Loucy (cell line): ENCODE data around the gene EXD1.

Experiments used
- H2AFZ ChIP-seq: fragments of 200-600 bp; sonication (generic); 2 replicates; pipeline ENCODE4 v1.6.0; 2016; ENCODE audit warnings: antibody characterized with exemption, mild to moderate bottlenecking, low read length, moderate library complexity
- H3F3A ChIP-seq: fragments of 200-600 bp; 2 replicates; pipeline ENCODE4 v1.6.0; 2016; ENCODE audit warnings: antibody characterized with exemption, low read depth, mild to moderate bottlenecking
- H3K27me3 ChIP-seq: fragments of 200-600 bp; sonication (generic); 2 replicates; pipeline ENCODE4 v1.6.1; 2014; ENCODE audit warnings: low read length, mild to moderate bottlenecking; ENCODE audit not compliant: insufficient read depth, poor library complexity, severe bottlenecking
- H3K36me3 ChIP-seq: fragments of 200-600 bp; sonication (generic); 2 replicates; pipeline ENCODE4 v1.6.1; 2016; ENCODE audit warnings: low read length; ENCODE audit not compliant: insufficient read depth
- H3K4me1 ChIP-seq: fragments of 200-600 bp; sonication (generic); 2 replicates; pipeline ENCODE4 v1.5.1; 2014; ENCODE audit warnings: low read length, mild to moderate bottlenecking; ENCODE audit not compliant: insufficient read depth, poor library complexity, severe bottlenecking
- H3K4me2 ChIP-seq: fragments of 200-600 bp; sonication (generic); 2 replicates; pipeline ENCODE4 v1.6.0; 2014; ENCODE audit warnings: antibody characterized with exemption, low read length, low read depth, mild to moderate bottlenecking; ENCODE audit not compliant: poor library complexity, severe bottlenecking
- H3K4me3 ChIP-seq: fragments of 200-600 bp; sonication (generic); 2 replicates; pipeline ENCODE4 v1.5.1; 2014; ENCODE audit warnings: low read length, mild to moderate bottlenecking, mixed read lengths; ENCODE audit not compliant: poor library complexity, severe bottlenecking
- H3K79me2 ChIP-seq: fragments of 200-600 bp; sonication (generic); 2 replicates; pipeline ENCODE4 v1.6.1; 2014; ENCODE audit warnings: low read length; ENCODE audit not compliant: insufficient read depth
- H3K9ac ChIP-seq: fragments of 200-600 bp; sonication (generic); 2 replicates; pipeline ENCODE4 v1.6.0; 2014; ENCODE audit warnings: mild to moderate bottlenecking, low read depth, low read length, moderate library complexity; ENCODE audit not compliant: poor library complexity, severe bottlenecking
- H3K9me2 ChIP-seq: fragments of 200-600 bp; sonication (generic); replicated peaks from 2 replicates; pipeline ENCODE4 v1.6.1; 2016; ENCODE audit warnings: low read depth, low read length, mixed read lengths
- H3K9me3 ChIP-seq: fragments of 200-600 bp; sonication (generic); 2 replicates; pipeline ENCODE4 v1.6.1; 2014; ENCODE audit warnings: mild to moderate bottlenecking, antibody characterized with exemption, low read length, low read depth; ENCODE audit not compliant: insufficient read depth
- H4K20me1 ChIP-seq: fragments of 200-600 bp; sonication (generic); 2 replicates; pipeline ENCODE4 v1.6.0; 2014; ENCODE audit warnings: antibody characterized with exemption, low read length, mild to moderate bottlenecking; ENCODE audit not compliant: insufficient read depth, poor library complexity, severe bottlenecking
- CTCF ChIP-seq: fragments of 200-600 bp; sonication (generic); conservative IDR thresholded peaks from 2 replicates; pipeline ENCODE4 v1.5.1; 2014; ENCODE audit warnings: mild to moderate bottlenecking, antibody characterized with exemption, low read length
- EZH2phosphoT487 ChIP-seq: fragments of 200-600 bp; IDR thresholded peaks from 2 replicates; pipeline ENCODE4 v1.6.1; 2018; ENCODE audit warnings: antibody characterized with exemption, mild to moderate bottlenecking, moderate library complexity, borderline replicate concordance

EXD1 gene

GRCh38 chr15:41207687-41208448, 22.7 kb downstream of the EXD1 start:
- Histone ChIP-seq H3K4me1 (no peaks in the 10 kb centered on the region), H3F3A (no peaks in the 10 kb centered on the region), H3K4me2 (no peak overlapping the region), H3K79me2 (no peaks in the 10 kb centered on the region), H2AFZ (peak overlapping the region; percentile 57; the same call in 1 of the 2 replicates), H3K27me3 (no peaks in the 10 kb centered on the region), H3K9me3 (no peaks in the 10 kb centered on the region), H4K20me1 (no peaks in the 10 kb centered on the region), H3K36me3 (no peaks in the 10 kb centered on the region), H3K9me2 (no peaks in the 10 kb centered on the region), H3K9ac (no peak overlapping the region), H3K4me3 (no peak overlapping the region)
- TF ChIP-seq EZH2phosphoT487 (no peak), CTCF (no peak)

DNA sequence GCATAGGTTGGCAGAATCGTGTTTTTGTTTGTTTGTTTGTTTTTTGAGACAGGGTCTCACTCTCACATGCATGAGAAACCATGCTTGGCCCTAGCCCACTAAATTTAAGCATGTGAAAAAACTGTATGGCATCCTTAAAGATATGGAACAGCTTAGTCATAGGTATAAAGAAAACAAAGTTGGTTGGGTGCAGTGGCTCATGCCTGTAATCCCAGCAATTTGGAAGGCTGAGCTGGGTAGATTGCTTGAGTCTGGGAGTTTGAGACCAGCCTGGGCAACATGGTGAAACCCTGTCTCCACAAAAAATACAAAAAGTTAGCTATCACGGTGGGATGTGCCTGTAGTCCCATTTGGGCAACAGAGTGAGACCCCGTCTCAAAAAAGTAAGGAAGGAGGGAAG, 25.2 kb downstream of the EXD1 start:
- Histone ChIP-seq H3K9me2 (no peaks in the 10 kb centered on the region), H3K27me3 (no peaks in the 10 kb centered on the region), H3K4me2 (no peak overlapping the region), H3K79me2 (no peaks in the 10 kb centered on the region), H3K9ac (no peak overlapping the region), H4K20me1 (no peaks in the 10 kb centered on the region), H2AFZ (peak overlapping the region; percentile 16; the same call in 1 of the 2 replicates), H3K9me3 (no peaks in the 10 kb centered on the region), H3K4me1 (no peaks in the 10 kb centered on the region), H3K36me3 (no peaks in the 10 kb centered on the region), H3F3A (no peaks in the 10 kb centered on the region), H3K4me3 (no peak overlapping the region)
- TF ChIP-seq CTCF, result no peak
- no peak for TF ChIP-seq EZH2phosphoT487

DNA sequence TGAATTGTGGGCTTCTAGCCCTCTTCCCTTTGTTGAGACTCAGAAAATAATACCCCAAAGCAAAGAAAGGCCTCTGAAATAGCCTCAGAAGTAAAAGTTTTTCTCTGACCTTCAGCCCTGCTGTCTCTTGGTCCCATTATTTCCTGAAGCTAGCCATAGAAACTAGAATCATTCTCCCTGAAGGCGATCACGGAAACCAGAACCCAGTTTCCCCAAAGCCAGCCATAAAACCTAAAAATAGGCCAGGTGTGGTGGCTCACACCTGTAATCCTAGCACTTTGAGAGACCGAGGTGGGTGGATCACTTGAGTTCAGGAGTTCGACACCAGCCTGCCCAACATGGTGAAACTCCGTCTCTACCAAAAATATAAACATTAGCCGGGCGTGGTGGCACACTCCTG, 27.2 kb downstream of the EXD1 start:
- H3K36me3 ChIP-seq, result no peaks in the 10 kb centered on the region
- no peaks in the 10 kb centered on the region for H4K20me1 ChIP-seq
- no peak overlapping the region for H2AFZ ChIP-seq
- H3K9me2 ChIP-seq, result no peaks in the 10 kb centered on the region
- no peaks in the 10 kb centered on the region for H3K79me2 ChIP-seq
- H3K9ac ChIP-seq, result no peak overlapping the region
- H3F3A ChIP-seq, result no peaks in the 10 kb centered on the region
- H3K4me2 ChIP-seq, result no peak overlapping the region
- H3K27me3 ChIP-seq, result no peaks in the 10 kb centered on the region
- no peaks in the 10 kb centered on the region for H3K4me1 ChIP-seq
- H3K4me3 ChIP-seq, result no peak overlapping the region
- TF ChIP-seq EZH2phosphoT487 (no peak), CTCF (no peak)
- no peaks in the 10 kb centered on the region for H3K9me3 ChIP-seq
